DMS153 (cell line): ENCODE measurements around the gene MDM4.
A peak's percentile ranks its signal among the peaks of the same experiment; 100 is the strongest.

Experiments used
- DNase-seq: peaks from one replicate; lab custom pipeline; 2025; lab: John Stamatoyannopoulos, UW

The MDM4 gene

GRCh38 chr1:204493145-204493983 lies 22.8 kb upstream of the MDM4 start:
- DNase-seq, result peak; percentile 49

GRCh38 chr1:204493984-204494280 lies 22.3 kb upstream of the MDM4 start:
- DNase-seq, result peak; percentile 82

- peak; percentile 82 for DNase-seq
Observed at GRCh38 chr1:204494281-204495077, 21.7 kb upstream of the MDM4 start, which contains the start of gene PIK3C2B. TSS of gene PIK3C2B (minus strand) at chr1:204494805. CDS start at chr1:204469802, 25,003 bp downstream.

GRCh38 chr1:204495078-204495753 lies 21.0 kb upstream of the MDM4 start:
- no peak for DNase-seq

GRCh38 chr1:204495777-204496176 lies 20.4 kb upstream of the MDM4 start:
- no peak for DNase-seq

GRCh38 chr1:204498981-204499380 lies 17.2 kb upstream of the MDM4 start:
- DNase-seq, result no peak

- DNase-seq, result no peak
Observed at GRCh38 chr1:204499511-204500468, 16.4 kb upstream of the MDM4 start.

- no peak for DNase-seq
Observed at GRCh38 chr1:204502241-204502640, 14.0 kb upstream of the MDM4 start.

- DNase-seq, result peak; percentile 64
Observed at GRCh38 chr1:204503122-204503912, 12.9 kb upstream of the MDM4 start.

GRCh38 chr1:204503913-204504519 lies 12.2 kb upstream of the MDM4 start:
- peak; percentile 37 for DNase-seq

- DNase-seq, result no peak
Observed at GRCh38 chr1:204505674-204506200, 10.5 kb upstream of the MDM4 start.

GRCh38 chr1:204506201-204506968 lies 9.8 kb upstream of the MDM4 start:
- peak; percentile 95 for DNase-seq

GRCh38 chr1:204506969-204507316 lies 9.3 kb upstream of the MDM4 start:
- DNase-seq, result peak; percentile 96

- peak; percentile 46 for DNase-seq
Observed at GRCh38 chr1:204507317-204508105, 8.7 kb upstream of the MDM4 start.

GRCh38 chr1:204509186-204509635 lies 7.0 kb upstream of the MDM4 start:
- DNase-seq, result no peak

- no peak for DNase-seq
Observed at GRCh38 chr1:204511366-204511765, 4.8 kb upstream of the MDM4 start.

GRCh38 chr1:204513117-204513716 lies 3.0 kb upstream of the MDM4 start:
- DNase-seq, result no peak

- DNase-seq, result no peak
Observed at GRCh38 chr1:204514828-204515227, 1.4 kb upstream of the MDM4 start.
